Fibroblast of villous mesenchyme (primary cell): ENCODE data around the gene BMPER. TPM values are rescaled to one million over a fixed set of nuclear protein-coding genes. Genes with fewer than 3 reads are reported as not detected.

Experiments used
- DNase-seq: peaks from one replicate; pipeline ENCODE4 v3.0.0-alpha.2; 2010; ENCODE audit warnings: low read depth
- H3K4me3 ChIP-seq: 2 replicates; pipeline ENCODE4 v1.5.1; 2011; ENCODE audit warnings: low read depth, mild to moderate bottlenecking, low read length
- CTCF ChIP-seq: IDR thresholded peaks from 2 replicates; pipeline ENCODE4 v1.5.1; 2012; ENCODE audit warnings: low read depth, mild to moderate bottlenecking, low read length; ENCODE audit not compliant: insufficient read depth
- total RNA-seq: library from RNA; depleted of rRNA; stranded (reverse); fragments of >200 nt; gene quantifications from 2 replicates; pipeline ENCODE4 v1.2.3, GENCODE V29; 2012

Gene BMPER
- total RNA-seq, 1 donor: 7.8 TPM

GRCh38 chr7:34162677-34163076 is 257.3 kb downstream of the BMPER start:
- no peak for TF ChIP-seq CTCF
- no peak overlapping the region for H3K4me3 ChIP-seq
- no peak for DNase-seq

GRCh38 chr7:34163956-34164355 is 258.6 kb downstream of the BMPER start:
- no peak for TF ChIP-seq CTCF
- H3K4me3 ChIP-seq: no peak overlapping the region
- no peak for DNase-seq

GRCh38 chr7:34165466-34165865 is 260.1 kb downstream of the BMPER start:
- TF ChIP-seq CTCF: no peak
- no peak for DNase-seq
- no peak overlapping the region for H3K4me3 ChIP-seq

- peak; percentile 61 for DNase-seq
- peak; percentile 81 for TF ChIP-seq CTCF
- H3K4me3 ChIP-seq: no peak overlapping the region
Observed at GRCh38 chr7:34165927-34166550, 260.7 kb downstream of the BMPER start.

- DNase-seq: no peak
- no peak for TF ChIP-seq CTCF
- no peak overlapping the region for H3K4me3 ChIP-seq
Observed at GRCh38 chr7:34168013-34168412, 262.7 kb downstream of the BMPER start.

- peak overlapping the region; percentile 55 for H3K4me3 ChIP-seq
Observed at GRCh38 chr7:34174688-34175616, 269.6 kb downstream of the BMPER start.

GRCh38 chr7:34175837-34176236 is 270.5 kb downstream of the BMPER start:
- no peak overlapping the region for H3K4me3 ChIP-seq
- no peak for TF ChIP-seq CTCF
- no peak for DNase-seq

More at GRCh38 chr7:34174688-34175616, 269.6 kb downstream of the BMPER start:
- DNase-seq: peak; percentile 9
